HG03571 (cell line): Measurements from ENCODE around the gene ULK4.
"Not testable (repeated sequence)": the region's sequence is repeated elsewhere in the genome, so short reads cannot be mapped to it uniquely, and the experiment has no call there.

Experiments used
- ATAC-seq: cut with Tn5 transposase; IDR thresholded peaks from one replicate; pipeline ENCODE4 v1.9.1; 2021; ENCODE audit not compliant: unreplicated experiment

Gene ULK4

GRCh38 chr3:41450416-41451231, 511.3 kb downstream of the ULK4 start:
- ATAC-seq, result no peak

- no peak for ATAC-seq
These were observed 513.5 kb downstream of the ULK4 start for GRCh38 chr3:41448396-41448795.

DNA sequence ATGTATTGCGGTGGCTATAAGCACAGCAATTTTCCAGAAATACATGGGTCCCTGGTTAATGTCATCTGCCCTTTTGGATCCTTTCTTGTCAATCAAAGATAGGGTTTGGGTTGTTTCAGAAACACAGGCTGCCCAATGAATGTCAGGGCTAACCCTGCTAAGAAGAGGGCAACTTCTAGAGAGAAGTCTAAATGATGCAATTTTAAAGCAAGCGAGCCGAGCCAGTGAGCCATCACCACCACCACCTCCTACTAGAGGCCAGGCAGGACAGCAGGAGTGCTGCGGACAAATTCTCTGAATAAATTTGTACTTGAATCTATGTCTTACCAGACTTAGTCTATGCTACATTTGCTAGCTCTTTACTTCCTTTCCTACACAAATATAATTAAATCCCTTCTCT, 514.2 kb downstream of the ULK4 start:
- ATAC-seq, result no peak

- not testable (repeated sequence) for ATAC-seq
These were observed 515.6 kb downstream of the ULK4 start for GRCh38 chr3:41446316-41446715.

DNA sequence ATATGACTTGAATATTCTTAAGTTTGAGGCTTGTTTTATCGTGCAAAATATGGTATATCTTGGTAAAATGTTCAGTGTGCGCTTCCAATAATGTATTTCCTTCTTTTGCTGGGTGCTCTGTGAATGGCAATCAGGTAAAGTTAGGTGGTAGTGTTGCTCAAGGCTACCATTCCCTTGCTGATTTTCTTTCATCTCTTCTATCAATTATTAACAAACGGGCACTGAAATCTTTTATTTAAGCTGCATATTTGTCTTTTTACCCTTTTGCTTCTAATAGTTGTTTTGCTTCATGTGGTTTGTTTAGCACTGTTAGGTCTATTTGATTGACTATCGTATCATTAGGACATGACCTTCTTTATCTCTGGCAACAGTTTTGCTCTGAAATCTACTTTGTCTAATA, 520.3 kb downstream of the ULK4 start:
- no peak for ATAC-seq

DNA sequence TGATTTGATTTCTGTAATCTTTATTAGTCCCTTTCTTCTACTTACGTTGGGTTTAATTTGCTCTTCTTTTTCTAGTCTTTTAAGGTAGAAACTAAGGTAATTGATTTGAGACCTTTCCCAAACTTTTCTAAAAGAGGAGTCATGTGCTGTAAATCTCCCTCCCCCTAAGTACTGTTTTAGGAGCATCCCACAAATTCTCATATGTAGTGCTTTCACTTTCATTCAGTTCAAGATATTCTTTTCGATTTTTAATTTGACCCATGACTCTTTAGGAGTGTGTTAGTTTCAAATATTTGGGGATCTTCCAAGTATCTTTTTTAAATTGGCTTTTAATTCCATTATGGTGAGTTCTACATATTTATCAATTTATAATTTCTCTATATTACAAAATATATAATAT, 520.8 kb downstream of the ULK4 start:
- ATAC-seq, result no peak

GRCh38 chr3:41436983-41437382, 524.9 kb downstream of the ULK4 start:
- no peak for ATAC-seq

GRCh38 chr3:41434781-41435180, 527.1 kb downstream of the ULK4 start:
- no peak for ATAC-seq

- ATAC-seq, result no peak
These were observed 530.5 kb downstream of the ULK4 start for GRCh38 chr3:41431386-41431785.

DNA sequence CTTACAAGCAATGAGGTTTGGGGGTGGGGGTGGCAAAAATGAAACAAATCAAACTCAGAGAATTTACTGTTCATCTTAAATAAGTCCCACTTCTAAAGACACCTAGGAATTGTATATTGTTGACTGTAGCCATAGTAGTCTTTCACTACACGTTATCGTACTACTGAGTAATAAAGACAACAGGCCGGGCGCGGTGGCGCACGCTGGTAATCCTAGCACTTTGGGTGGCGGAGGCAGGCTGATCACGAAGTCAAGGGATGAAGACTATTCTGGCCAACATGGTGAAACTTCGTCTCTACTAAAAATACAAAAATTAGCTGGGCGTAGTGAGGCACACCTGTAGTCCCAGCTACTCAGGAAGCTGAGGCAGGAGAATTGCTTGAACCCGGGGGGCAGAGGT, 531.0 kb downstream of the ULK4 start:
- ATAC-seq, result no peak

GRCh38 chr3:41430391-41430790, 531.5 kb downstream of the ULK4 start:
- no peak for ATAC-seq

DNA sequence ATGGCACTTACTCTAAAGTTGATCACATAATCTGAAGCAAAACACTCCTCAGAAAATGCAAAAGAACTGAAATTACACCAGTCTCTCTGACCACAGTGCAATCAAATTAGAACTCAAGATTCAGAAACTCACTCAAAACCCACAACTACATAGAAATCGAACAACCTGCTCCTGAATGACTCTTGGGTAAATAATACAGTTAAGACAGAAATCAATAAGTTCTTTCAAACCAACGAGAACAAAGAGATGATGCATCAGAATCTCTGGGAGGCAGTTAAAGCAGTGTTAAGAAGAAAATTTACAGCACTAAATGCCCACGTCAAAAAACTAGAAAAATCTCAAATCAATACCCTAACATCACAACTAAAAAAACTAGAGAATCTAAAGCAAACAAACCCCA, 535.4 kb downstream of the ULK4 start:
- no peak for ATAC-seq

DNA sequence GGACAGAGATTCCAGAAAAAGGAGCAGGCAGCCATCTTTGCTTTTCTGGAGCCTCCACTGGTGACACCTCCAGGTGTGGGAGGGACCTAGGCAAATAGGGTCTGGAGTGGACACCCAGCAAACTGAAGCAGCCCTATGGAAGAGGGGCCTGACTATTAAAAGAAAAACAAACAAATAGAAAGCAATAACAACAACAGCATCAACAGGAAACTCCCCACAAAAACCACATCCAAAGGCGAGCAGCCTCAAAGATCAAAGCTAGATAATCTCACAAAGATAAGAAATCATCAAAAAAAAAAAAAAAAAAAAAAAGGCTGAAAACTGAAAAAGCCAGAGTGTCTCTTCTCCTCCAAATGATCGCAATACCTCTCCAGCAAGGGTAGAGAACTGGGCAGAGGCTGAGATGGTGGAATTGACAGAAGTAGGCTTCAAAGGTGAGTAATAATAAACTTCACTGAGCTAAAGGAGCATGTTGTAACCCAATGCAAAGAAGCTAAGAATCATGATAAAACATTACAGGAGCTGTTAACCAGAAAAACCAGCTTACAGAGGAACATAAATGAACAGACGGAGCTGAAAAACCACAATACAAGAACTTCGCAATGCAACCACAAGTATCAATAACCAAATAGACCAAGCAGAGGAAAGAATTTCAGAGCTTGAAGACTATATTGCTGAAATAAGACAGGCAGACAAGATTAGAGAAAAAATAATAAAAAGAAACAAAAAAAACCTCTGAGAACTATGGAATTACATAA, 537.2 kb downstream of the ULK4 start:
- no peak for ATAC-seq

- ATAC-seq, result no peak
These were observed 542.1 kb downstream of the ULK4 start for GRCh38 chr3:41419809-41420208.

- ATAC-seq, result no peak
These were observed 542.8 kb downstream of the ULK4 start for GRCh38 chr3:41418961-41419691.

- no peak for ATAC-seq
These were observed 544.3 kb downstream of the ULK4 start for GRCh38 chr3:41417574-41417973.

GRCh38 chr3:41411065-41411464, 550.8 kb downstream of the ULK4 start:
- ATAC-seq, result no peak

- ATAC-seq, result no peak
These were observed 556.4 kb downstream of the ULK4 start for GRCh38 chr3:41405466-41405865.

GRCh38 chr3:41404582-41404981, 557.3 kb downstream of the ULK4 start:
- ATAC-seq, result no peak

DNA sequence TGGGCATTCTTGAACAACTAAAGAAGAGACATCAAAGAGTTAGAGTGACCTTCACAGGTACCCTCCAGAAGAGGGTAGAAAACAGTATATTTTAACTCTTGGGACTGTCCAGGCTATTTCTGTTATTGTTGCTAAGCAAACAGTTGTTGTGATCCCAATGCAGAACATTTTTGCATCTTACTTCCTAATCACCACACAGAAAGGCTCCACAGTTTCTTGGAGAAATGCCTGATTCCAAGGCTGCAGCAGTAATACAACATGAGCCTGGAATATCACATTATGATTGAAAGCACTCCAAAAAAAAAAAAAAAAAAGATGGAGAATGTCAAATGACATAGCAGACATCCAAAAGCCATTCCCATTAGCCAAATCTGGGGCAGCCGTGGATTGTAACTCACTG, 567.0 kb downstream of the ULK4 start:
- no peak for ATAC-seq

DNA sequence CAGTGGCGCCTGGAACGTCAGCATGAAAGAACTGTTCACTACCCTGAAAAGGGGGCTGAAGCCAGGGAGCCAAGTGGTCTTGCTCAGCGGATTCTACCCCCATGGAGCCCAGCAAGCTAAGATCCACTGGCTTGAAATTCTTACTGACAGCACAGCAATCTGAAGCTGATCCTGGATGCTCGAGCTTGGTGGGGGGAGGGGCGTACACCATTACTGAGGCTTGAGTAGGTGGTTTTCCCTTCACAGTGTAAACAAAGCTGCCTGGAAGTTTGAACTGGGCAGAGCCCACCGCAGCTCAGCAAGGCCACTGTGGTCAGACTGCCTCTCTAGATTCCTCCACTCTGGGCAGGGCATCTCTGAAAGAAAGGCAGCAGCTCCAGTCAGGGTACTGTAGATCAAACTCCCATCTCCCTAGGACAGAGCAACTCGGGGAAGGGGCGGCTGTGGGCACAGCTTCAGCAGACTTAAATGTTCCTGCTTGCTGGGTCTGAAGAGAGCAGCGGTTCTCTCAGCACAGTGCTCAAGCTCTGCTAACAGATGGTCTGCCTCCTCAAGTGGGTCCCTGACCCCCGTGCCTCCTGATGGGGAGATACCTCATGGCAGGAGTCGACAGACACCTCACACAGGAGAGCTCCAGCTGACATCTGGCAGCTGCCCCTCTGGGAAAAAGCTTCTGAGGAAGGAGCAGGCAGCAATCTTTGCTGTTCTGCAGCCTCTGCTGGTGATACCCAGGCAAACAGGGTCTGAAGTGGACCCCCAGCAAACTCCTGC, 591.0 kb downstream of the ULK4 start:
- not testable (repeated sequence) for ATAC-seq
